ENCODE measurements around the gene GSG1. TPM values are rescaled to one million over a fixed set of nuclear protein-coding genes. Genes with fewer than 3 reads are reported as not detected.

Gene GSG1
- total and polyA plus RNA-seq, 2 experiments from 2014 or later, result 0.86 to 2.0 TPM

GRCh38 chr12:13080266-13080665 lies 23.2 kb downstream of the GSG1 start:
- Histone ChIP-seq H3K9ac (no peak overlapping the region), H3K9me2 (ENCODE audit: insufficient read depth) (no peaks in the 10 kb centered on the region), H3K36me3 (ENCODE audit: low read depth) (peaks cover 16% of the 10 kb centered on the region; the same call in 1 of the 2 replicates), H3K27ac (no peak overlapping the region), H3F3A (ENCODE audit: insufficient read depth) (peaks cover 8% of the 10 kb centered on the region; the same call in 1 of the 2 replicates), H3K4me3 (no peak overlapping the region), H3K9me3 (ENCODE audit: low read depth) (no peaks in the 10 kb centered on the region), H3K4me2 (ENCODE audit: unreplicated experiment) (no peak overlapping the region), H4K20me1 (ENCODE audit: insufficient read depth) (no peaks in the 10 kb centered on the region), H3K27me3 (replicated peaks; ENCODE audit: insufficient read depth) (no peaks in the 10 kb centered on the region), H3K79me2 (ENCODE audit: insufficient read depth) (no peaks in the 10 kb centered on the region), H2AFZ (no peak overlapping the region), H3K4me1 (ENCODE audit: insufficient read depth) (peaks cover 6% of the 10 kb centered on the region)
- in situ Hi-C loops (cut with MboI), result no loop called here
- DNase-seq, result no peak
- TF ChIP-seq EZH2 (IDR thresholded peaks at IDR 0.05; ENCODE audit: insufficient read depth, poor library complexity, severe bottlenecking) (no peak), EZH2phosphoT487 (IDR thresholded peaks at IDR 0.05; ENCODE audit: insufficient read depth, low read depth) (no peak)
- WGBS, 2 experiments (ENCODE audit: low coverage in 1 of 2, low lambda C conversion rate in 2 of 2, missing lambda C conversion rate in 2 of 2), result 73 to 75% methylated on average over 3 of the region's 3 CpGs

GRCh38 chr12:13079440-13079906 lies 24.0 kb downstream of the GSG1 start:
- in situ Hi-C loops (cut with MboI), result no loop called here
- TF ChIP-seq EZH2 (IDR thresholded peaks at IDR 0.05; ENCODE audit: insufficient read depth, poor library complexity, severe bottlenecking) (no peak), EZH2phosphoT487 (IDR thresholded peaks at IDR 0.05; ENCODE audit: insufficient read depth, low read depth) (no peak)

GRCh38 chr12:13075786-13076570 lies 27.5 kb downstream of the GSG1 start:
- H3K4me2 ChIP-seq (ENCODE audit: unreplicated experiment), result no peak overlapping the region
- H3K9ac ChIP-seq, result no peak overlapping the region
- no peaks in the 10 kb centered on the region for H4K20me1 ChIP-seq (ENCODE audit: insufficient read depth)
- peaks cover 7% of the 10 kb centered on the region; the same call in 1 of the 2 replicates for H3K36me3 ChIP-seq (ENCODE audit: low read depth)
- H3K79me2 ChIP-seq (ENCODE audit: insufficient read depth), result no peaks in the 10 kb centered on the region
- no peak for DNase-seq
- no peak overlapping the region for H3K27ac ChIP-seq
- H3K9me2 ChIP-seq (ENCODE audit: insufficient read depth), result no peaks in the 10 kb centered on the region
- H3K4me3 ChIP-seq, result no peak overlapping the region
- in situ Hi-C loops (cut with MboI), result no loop called here
- 75 to 82% methylated on average over 12 of the region's 12 CpGs for WGBS, 2 experiments (ENCODE audit: low coverage in 1 of 2, low lambda C conversion rate in 2 of 2, missing lambda C conversion rate in 2 of 2)
- H3K9me3 ChIP-seq (ENCODE audit: low read depth), result no peaks in the 10 kb centered on the region
- H2AFZ ChIP-seq, result no peak overlapping the region
- H3K27me3 ChIP-seq (replicated peaks; ENCODE audit: insufficient read depth), result no peaks in the 10 kb centered on the region
- peaks cover 8% of the 10 kb centered on the region for H3F3A ChIP-seq (ENCODE audit: insufficient read depth)
- TF ChIP-seq EZH2 (IDR thresholded peaks at IDR 0.05; ENCODE audit: insufficient read depth, poor library complexity, severe bottlenecking) (no peak), EZH2phosphoT487 (IDR thresholded peaks at IDR 0.05; ENCODE audit: insufficient read depth, low read depth) (no peak)
- H3K4me1 ChIP-seq (ENCODE audit: insufficient read depth), result peaks cover 18% of the 10 kb centered on the region

More at GRCh38 chr12:13079440-13079906, 24.0 kb downstream of the GSG1 start:
- peaks cover 12% of the 10 kb centered on the region; the same call in 1 of the 2 replicates for H3K36me3 ChIP-seq (ENCODE audit: low read depth)
- no peaks in the 10 kb centered on the region for H3K79me2 ChIP-seq (ENCODE audit: insufficient read depth)
- no peaks in the 10 kb centered on the region for H3K27me3 ChIP-seq (replicated peaks; ENCODE audit: insufficient read depth)
- H2AFZ ChIP-seq, result no peak overlapping the region
- H3K4me2 ChIP-seq (ENCODE audit: unreplicated experiment), result no peak overlapping the region
- no peak overlapping the region for H3K9ac ChIP-seq
- no peak overlapping the region for H3K4me3 ChIP-seq
- whole genome bisulfite sequencing, 2 experiments (ENCODE audit: low coverage in 1 of 2, low lambda C conversion rate in 2 of 2, missing lambda C conversion rate in 2 of 2), result 95 to 96% methylated on average over 8 of the region's 8 CpGs
- H3K9me3 ChIP-seq (ENCODE audit: low read depth), result no peaks in the 10 kb centered on the region
- H3K27ac ChIP-seq, result no peak overlapping the region
- DNase-seq, result no peak
- H4K20me1 ChIP-seq (ENCODE audit: insufficient read depth), result no peaks in the 10 kb centered on the region
- H3F3A ChIP-seq (ENCODE audit: insufficient read depth), result peaks cover 8% of the 10 kb centered on the region
- H3K9me2 ChIP-seq (ENCODE audit: insufficient read depth), result no peaks in the 10 kb centered on the region
- H3K4me1 ChIP-seq (ENCODE audit: insufficient read depth), result peaks cover 14% of the 10 kb centered on the region

GRCh38 chr12:13075118-13075480 lies 28.4 kb downstream of the GSG1 start:
- in situ Hi-C loops (cut with MboI), result no loop called here
- peaks cover 8% of the 10 kb centered on the region for H3F3A ChIP-seq (ENCODE audit: insufficient read depth)
- no peak overlapping the region for H2AFZ ChIP-seq
- H3K27me3 ChIP-seq (replicated peaks; ENCODE audit: insufficient read depth), result no peaks in the 10 kb centered on the region
- H3K79me2 ChIP-seq (ENCODE audit: insufficient read depth), result no peaks in the 10 kb centered on the region
- TF ChIP-seq EZH2phosphoT487 (IDR thresholded peaks at IDR 0.05; ENCODE audit: insufficient read depth, low read depth) (no peak), EZH2 (IDR thresholded peaks at IDR 0.05; ENCODE audit: insufficient read depth, poor library complexity, severe bottlenecking) (no peak)
- no peaks in the 10 kb centered on the region for H3K9me2 ChIP-seq (ENCODE audit: insufficient read depth)
- H3K9me3 ChIP-seq (ENCODE audit: low read depth), result no peaks in the 10 kb centered on the region
- peak; percentile 3 for DNase-seq
- no peak overlapping the region for H3K27ac ChIP-seq
- H4K20me1 ChIP-seq (ENCODE audit: insufficient read depth), result no peaks in the 10 kb centered on the region
- H3K36me3 ChIP-seq (ENCODE audit: low read depth), result no peaks in the 10 kb centered on the region; the same call in 1 of the 2 replicates
- no peak overlapping the region for H3K9ac ChIP-seq
- H3K4me2 ChIP-seq (ENCODE audit: unreplicated experiment), result no peak overlapping the region
- peaks cover 18% of the 10 kb centered on the region for H3K4me1 ChIP-seq (ENCODE audit: insufficient read depth)
- no peak overlapping the region for H3K4me3 ChIP-seq

Data from GM23248 (cell line).